Hepatocyte (in vitro differentiated cells): Measurements from ENCODE around the gene C10orf105. TPM values are rescaled to one million over a fixed set of nuclear protein-coding genes. Genes with fewer than 3 reads are reported as not detected.

Source experiments
- DNase-seq: peaks from one replicate; pipeline ENCODE4 v3.0.0-alpha.2; 2016; ENCODE audit warnings: low spot score
- H2AFZ ChIP-seq: fragments of 200-600 bp; sonication (generic); 2 replicates; pipeline ENCODE4 v1.6.0; 2016; ENCODE audit warnings: antibody characterized with exemption, mild to moderate bottlenecking
- H3K27ac ChIP-seq: fragments of 200-600 bp; sonication (generic); 2 replicates; pipeline ENCODE4 v1.5.1; 2016; ENCODE audit warnings: mild to moderate bottlenecking
- H3K27me3 ChIP-seq: fragments of 200-600 bp; sonication (generic); 2 replicates; pipeline ENCODE4 v1.6.1; 2016
- H3K36me3 ChIP-seq: fragments of 200-600 bp; sonication (generic); replicated peaks from 2 replicates; pipeline ENCODE4 v1.5.1; 2016; ENCODE audit warnings: low read depth; ENCODE audit not compliant: insufficient read depth
- H3K4me1 ChIP-seq: fragments of 200-600 bp; sonication (generic); 2 replicates; pipeline ENCODE4 v1.5.1; 2016; ENCODE audit warnings: mild to moderate bottlenecking, moderate library complexity; ENCODE audit not compliant: insufficient read depth
- H3K4me2 ChIP-seq: fragments of 200-600 bp; sonication (generic); 2 replicates; pipeline ENCODE4 v1.6.0; 2016
- H3K4me3 ChIP-seq: fragments of 200-600 bp; sonication (generic); 2 replicates; pipeline ENCODE4 v1.5.1; 2016; ENCODE audit warnings: mild to moderate bottlenecking
- H3K79me2 ChIP-seq: fragments of 200-600 bp; sonication (generic); 2 replicates; pipeline ENCODE4 v1.6.0; 2017; ENCODE audit warnings: mild to moderate bottlenecking
- H3K9me2 ChIP-seq: fragments of 200-600 bp; sonication (generic); replicated peaks from 2 replicates; pipeline ENCODE4 v1.6.0; 2017; ENCODE audit warnings: mild to moderate bottlenecking; ENCODE audit not compliant: insufficient read depth
- H3K9me3 ChIP-seq: fragments of 200-600 bp; sonication (generic); 2 replicates; pipeline ENCODE4 v1.5.1; 2016; ENCODE audit warnings: low read depth, mild to moderate bottlenecking
- H4K20me1 ChIP-seq: fragments of 200-600 bp; sonication (generic); 2 replicates; pipeline ENCODE4 v1.6.0; 2016; ENCODE audit warnings: mild to moderate bottlenecking; ENCODE audit not compliant: insufficient read depth, poor library complexity, severe bottlenecking
- CTCF ChIP-seq: fragments of 200-600 bp; sonication (generic); IDR thresholded peaks from 2 replicates; pipeline ENCODE4 v1.5.1; 2016; ENCODE audit warnings: antibody characterized with exemption, mild to moderate bottlenecking; ENCODE audit not compliant: poor library complexity
- EZH2 ChIP-seq: fragments of 200-600 bp; sonication (generic); IDR thresholded peaks from 2 replicates; pipeline ENCODE4 v1.6.1; 2016; ENCODE audit warnings: antibody characterized with exemption, mild to moderate bottlenecking, borderline replicate concordance
- EZH2phosphoT487 ChIP-seq: fragments of 200-600 bp; sonication (generic); IDR thresholded peaks from one replicate; pipeline ENCODE4 v1.6.1; 2018; ENCODE audit warnings: antibody characterized with exemption, mild to moderate bottlenecking, low read depth, moderate library complexity; ENCODE audit not compliant: unreplicated experiment, severe bottlenecking
- WGBS: methylation state at CpG from one replicate; pipeline ENCODE4 v1.1.6; 2016; ENCODE audit warnings: low lambda C conversion rate; ENCODE audit errors: missing lambda C conversion rate; 5-methylcytosine and 5-hydroxymethylcytosine counted together
- polyA plus RNA-seq: library from polyadenylated mRNA; unstranded; fragments of >200 nt; fragmentation: Nextera tagmentation; extraction: Ambion mirVana; gene quantifications from 2 replicates; pipeline ENCODE4 v1.2.1, GENCODE V29; 2016
- total RNA-seq: library from RNA; depleted of rRNA; stranded (reverse); fragments of >200 nt; gene quantifications from 2 replicates; pipeline ENCODE4 v1.2.3, GENCODE V29; 2014

The C10orf105 gene
- total and polyA plus RNA-seq, 2 experiments from 2014 or later = not detected

- WGBS = 88% methylated on average over 5 of the region's 5 CpGs
Observed at GRCh38 chr10:71762324-71762723, 42.7 kb upstream of the C10orf105 start.

GRCh38 chr10:71761541-71762113 lies 42.0 kb upstream of the C10orf105 start:
- Histone ChIP-seq H3K4me3 (no peak overlapping the region), H3K9me3 (no peaks in the 10 kb centered on the region), H3K36me3 (no peaks in the 10 kb centered on the region), H3K4me1 (peaks cover 18% of the 10 kb centered on the region), H3K9me2 (no peaks in the 10 kb centered on the region), H3K27ac (no peak overlapping the region), H3K4me2 (no peak overlapping the region), H3K79me2 (no peaks in the 10 kb centered on the region), H3K27me3 (no peaks in the 10 kb centered on the region), H4K20me1 (no peaks in the 10 kb centered on the region), H2AFZ (no peak overlapping the region)
- no peak for TF ChIP-seq EZH2
- TF ChIP-seq CTCF = no peak
- 93% methylated on average over 26 of the region's 26 CpGs for WGBS
- DNase-seq = no peak

More at GRCh38 chr10:71762324-71762723, 42.7 kb upstream of the C10orf105 start:
- Histone ChIP-seq H3K27ac (no peak overlapping the region), H3K9me3 (no peaks in the 10 kb centered on the region), H3K27me3 (no peaks in the 10 kb centered on the region), H3K36me3 (no peaks in the 10 kb centered on the region), H4K20me1 (no peaks in the 10 kb centered on the region), H3K4me1 (peaks cover 24% of the 10 kb centered on the region), H3K4me3 (no peak overlapping the region), H2AFZ (no peak overlapping the region), H3K79me2 (no peaks in the 10 kb centered on the region), H3K9me2 (no peaks in the 10 kb centered on the region), H3K4me2 (no peak overlapping the region)
- DNase-seq = no peak
- TF ChIP-seq CTCF (no peak), EZH2phosphoT487 (no peak), EZH2 (no peak)

- Histone ChIP-seq H2AFZ (no peak overlapping the region), H4K20me1 (no peaks in the 10 kb centered on the region), H3K27ac (no peak overlapping the region), H3K27me3 (no peaks in the 10 kb centered on the region), H3K79me2 (no peaks in the 10 kb centered on the region), H3K4me3 (no peak overlapping the region), H3K9me3 (no peaks in the 10 kb centered on the region), H3K9me2 (no peaks in the 10 kb centered on the region), H3K4me1 (peaks cover 13% of the 10 kb centered on the region), H3K36me3 (no peaks in the 10 kb centered on the region), H3K4me2 (no peak overlapping the region)
- WGBS = 92% methylated on average over 3 of the region's 3 CpGs
- TF ChIP-seq EZH2 (no peak), EZH2phosphoT487 (no peak), CTCF (no peak)
- DNase-seq = no peak
Observed at GRCh38 chr10:71761105-71761511, 41.5 kb upstream of the C10orf105 start.
